Coronary artery (tissue), 2 donors: ENCODE results near the gene LPP.
"Not testable (repeated sequence)": the region's sequence is repeated elsewhere in the genome, so short reads cannot be mapped to it uniquely, and the experiment has no call there.

Experiments
- DNase-seq: peaks from one replicate; pipeline ENCODE4 v3.0.0-alpha.2; 2017; ENCODE audit warnings: low spot score
- H3K27ac ChIP-seq, 2 donors: fragments of 200-600 bp; sonication (generic); one replicate each; pipeline ENCODE4 v1.5.1; 2016 to 2019
- H3K4me3 ChIP-seq: fragments of 200-600 bp; sonication (generic); 2 replicates; pipeline ENCODE4 v1.5.1; 2016; ENCODE audit warnings: mild to moderate bottlenecking, moderate library complexity
- CTCF ChIP-seq: fragments of 200-600 bp; sonication (generic); IDR thresholded peaks from one replicate; pipeline ENCODE4 v1.5.1; 2019; ENCODE audit warnings: antibody characterized with exemption

The LPP gene

GRCh38 chr3:188126276-188126675 lies 27.7 kb upstream of the LPP start:
- no peak for DNase-seq
- no peak overlapping the region for H3K4me3 ChIP-seq
- TF ChIP-seq CTCF = no peak
- no peak overlapping the region for H3K27ac ChIP-seq

- TF ChIP-seq CTCF = no peak
- no peak for DNase-seq
- Histone ChIP-seq H3K4me3 (no peak overlapping the region), H3K27ac (no peak overlapping the region)
These were observed 27.0 kb upstream of the LPP start for GRCh38 chr3:188126934-188127333.

- TF ChIP-seq CTCF = no peak
- Histone ChIP-seq H3K4me3 (no peak overlapping the region), H3K27ac (no peak overlapping the region)
- no peak for DNase-seq
These were observed 25.1 kb upstream of the LPP start for GRCh38 chr3:188128905-188129304.

GRCh38 chr3:188131023-188131422 lies 22.9 kb upstream of the LPP start:
- DNase-seq, H3K27ac ChIP-seq, H3K4me3 ChIP-seq: not testable (repeated sequence)

GRCh38 chr3:188133219-188133618 lies 20.7 kb upstream of the LPP start:
- Histone ChIP-seq H3K27ac (no peak overlapping the region), H3K4me3 (no peak overlapping the region)
- no peak for DNase-seq
- TF ChIP-seq CTCF = no peak

GRCh38 chr3:188133646-188134045 lies 20.3 kb upstream of the LPP start:
- no peak overlapping the region for H3K4me3 ChIP-seq
- H3K27ac ChIP-seq = no peak overlapping the region
- no peak for DNase-seq
- no peak for TF ChIP-seq CTCF

GRCh38 chr3:188134079-188134478 lies 19.9 kb upstream of the LPP start:
- no peak overlapping the region for H3K27ac ChIP-seq
- no peak for DNase-seq
- no peak overlapping the region for H3K4me3 ChIP-seq
- TF ChIP-seq CTCF = no peak

GRCh38 chr3:188134856-188135255 lies 19.1 kb upstream of the LPP start:
- no peak for DNase-seq
- Histone ChIP-seq H3K27ac (no peak overlapping the region), H3K4me3 (no peak overlapping the region)
- no peak for TF ChIP-seq CTCF
